ENCODE measurements around the gene BMPR1B. TPM values are rescaled to one million over a fixed set of nuclear protein-coding genes. Genes with fewer than 3 reads are reported as not detected.

The BMPR1B gene
- total and polyA plus RNA-seq, 12 donors = 0.04 to 7.8 (median 2.5) TPM

- no peak overlapping the region for H3K27ac ChIP-seq
- no peaks in the 10 kb centered on the region for H3K36me3 ChIP-seq
- ATAC-seq = no peak
- no peak overlapping the region for H3K4me3 ChIP-seq
- intact Hi-C loops (cut with DNase I) = no loop called here
- 75 to 83% methylated on average over 3 of the region's 3 CpGs for WGBS, 2 donors
- H3K27me3 ChIP-seq = peaks cover 0 to 28% (median 13%) of the 10 kb centered on the region in 7 donors
- no peaks in the 10 kb centered on the region for H3K9me3 ChIP-seq
- DNase-seq = no peak
- H3K4me1 ChIP-seq = no peaks in the 10 kb centered on the region
- no peak for TF ChIP-seq CTCF (IDR thresholded peaks at IDR 0.05)
Observed at GRCh38 chr4:94765174-94765573, 7.4 kb downstream of the BMPR1B start.

GRCh38 chr4:94765648-94766047 is 7.9 kb downstream of the BMPR1B start:
- Histone ChIP-seq H3K27me3 (peaks cover 0 to 23% (median 9%) of the 10 kb centered on the region in 7 donors), H3K9me3 (no peaks in the 10 kb centered on the region), H3K4me1 (no peaks in the 10 kb centered on the region), H3K27ac (no peak overlapping the region), H3K36me3 (no peaks in the 10 kb centered on the region), H3K4me3 (no peak overlapping the region)
- 61 to 70% methylated on average over 4 of the region's 4 CpGs for WGBS, 2 donors
- TF ChIP-seq CTCF (IDR thresholded peaks at IDR 0.05) = no peak
- intact Hi-C loops (cut with DNase I) = no loop called here
- DNase-seq = no peak
- no peak for ATAC-seq

- 78 to 85% methylated on average over 3 of the region's 3 CpGs for WGBS, 2 donors
Observed at GRCh38 chr4:94766856-94767255, 9.1 kb downstream of the BMPR1B start.

GRCh38 chr4:94767446-94767845 is 9.7 kb downstream of the BMPR1B start:
- Histone ChIP-seq H3K4me1 (no peaks in the 10 kb centered on the region), H3K36me3 (no peaks in the 10 kb centered on the region), H3K27ac (no peak overlapping the region), H3K4me3 (no peak overlapping the region), H3K27me3 (peaks cover 0 to 18% (median 4%) of the 10 kb centered on the region in 7 donors), H3K9me3 (no peaks in the 10 kb centered on the region)
- TF ChIP-seq CTCF (IDR thresholded peaks at IDR 0.05) = no peak
- DNase-seq (no peak), ATAC-seq (no peak)
- intact Hi-C loops (cut with DNase I) = no loop called here
- 89 to 91% methylated on average over 1 of the region's 1 CpG for WGBS, 2 donors

More at GRCh38 chr4:94766856-94767255, 9.1 kb downstream of the BMPR1B start:
- H3K27ac ChIP-seq = no peak overlapping the region
- no peaks in the 10 kb centered on the region for H3K9me3 ChIP-seq
- DNase-seq (no peak), ATAC-seq (no peak)
- no peaks in the 10 kb centered on the region for H3K36me3 ChIP-seq
- intact Hi-C loops (cut with DNase I) = no loop called here
- no peaks in the 10 kb centered on the region for H3K4me1 ChIP-seq
- no peak overlapping the region for H3K4me3 ChIP-seq
- no peak for TF ChIP-seq CTCF (IDR thresholded peaks at IDR 0.05)
- peaks cover 0 to 18% (median 9%) of the 10 kb centered on the region in 7 donors for H3K27me3 ChIP-seq
